GM23338 (cell line): Measurements from ENCODE around the gene ZSCAN30. TPM values are rescaled to one million over a fixed set of nuclear protein-coding genes. Genes with fewer than 3 reads are reported as not detected.

Source experiments
- ATAC-seq: fragments of 200-7000 bp; cut with Tn5 transposase; 3 replicates; pipeline ENCODE4 v1.9.1; 2020
- DNase-seq: peaks from one replicate; pipeline ENCODE4 v3.0.0-alpha.2; 2015; ENCODE audit warnings: low spot score
- H2AFZ ChIP-seq: fragments of 200-600 bp; sonication (generic); 2 replicates; pipeline ENCODE4 v1.8.0; 2016; ENCODE audit warnings: antibody characterized with exemption, mild to moderate bottlenecking, moderate library complexity
- H3F3A ChIP-seq: fragments of 200-600 bp; sonication (generic); replicated peaks from 2 replicates; pipeline ENCODE4 v1.8.0; 2017; ENCODE audit warnings: antibody characterized with exemption, mixed run types, low read depth
- H3K27ac ChIP-seq: fragments of 200-600 bp; sonication (generic); 2 replicates; pipeline ENCODE4 v1.6.1; 2016; ENCODE audit warnings: low read depth
- H3K27me3 ChIP-seq: fragments of 200-600 bp; sonication (generic); 2 replicates; pipeline ENCODE4 v1.8.0; 2016; ENCODE audit warnings: mild to moderate bottlenecking, mixed run types, moderate library complexity; ENCODE audit not compliant: insufficient read depth
- H3K36me3 ChIP-seq: fragments of 200-600 bp; sonication (generic); 2 replicates; pipeline ENCODE4 v1.8.0; 2016; ENCODE audit warnings: mild to moderate bottlenecking; ENCODE audit not compliant: insufficient read depth
- H3K4me1 ChIP-seq: fragments of 200-600 bp; sonication (generic); 2 replicates; pipeline ENCODE4 v1.8.0; 2016; ENCODE audit warnings: mild to moderate bottlenecking, moderate library complexity; ENCODE audit not compliant: insufficient read depth
- H3K4me2 ChIP-seq: fragments of 200-600 bp; sonication (generic); 2 replicates; pipeline ENCODE4 v1.7.1; 2017; ENCODE audit warnings: mixed run types
- H3K4me3 ChIP-seq: fragments of 200-600 bp; sonication (generic); 2 replicates; pipeline ENCODE4 v1.6.1; 2016; ENCODE audit warnings: mixed run types
- H3K79me2 ChIP-seq: fragments of 200-600 bp; sonication (generic); replicated peaks from 2 replicates; pipeline ENCODE4 v1.8.0; 2017; ENCODE audit warnings: mild to moderate bottlenecking; ENCODE audit not compliant: insufficient read depth
- H3K9me2 ChIP-seq: fragments of 200-600 bp; sonication (generic); 2 replicates; pipeline ENCODE4 v1.8.0; 2017; ENCODE audit not compliant: insufficient read depth
- H4K20me1 ChIP-seq: fragments of 200-600 bp; sonication (generic); replicated peaks from 2 replicates; pipeline ENCODE4 v1.8.0; 2017; ENCODE audit warnings: mild to moderate bottlenecking; ENCODE audit not compliant: insufficient read depth
- H3K27ac Mint-ChIP-seq: 2 replicates; pipeline ENCODE4 v1.8.0; 2020; ENCODE audit warnings: inconsistent platforms, mild to moderate bottlenecking, moderate library complexity, mixed read lengths
- H3K27me3 Mint-ChIP-seq: 3 replicates; pipeline ENCODE4 v1.8.0; 2022; ENCODE audit warnings: low read depth, mild to moderate bottlenecking, moderate library complexity, mixed read lengths, inconsistent platforms; ENCODE audit not compliant: insufficient read depth, poor library complexity
- H3K36me3 Mint-ChIP-seq: 3 replicates; pipeline ENCODE4 v1.8.0; 2021; ENCODE audit warnings: low read depth, mild to moderate bottlenecking, inconsistent platforms, moderate library complexity, mixed read lengths
- H3K4me1 Mint-ChIP-seq: 3 replicates; pipeline ENCODE4 v1.8.0; 2020; ENCODE audit warnings: mild to moderate bottlenecking, inconsistent platforms, mixed read lengths
- H3K4me3 Mint-ChIP-seq: 3 replicates; pipeline ENCODE4 v1.8.0; 2021; ENCODE audit warnings: moderate library complexity, mild to moderate bottlenecking, inconsistent platforms, mixed read lengths
- H3K9me3 Mint-ChIP-seq: 3 replicates; pipeline ENCODE4 v1.8.0; 2020; ENCODE audit warnings: moderate library complexity, mild to moderate bottlenecking, inconsistent platforms, mixed read lengths
- EZH2 ChIP-seq: fragments of 200-600 bp; sonication (generic); IDR thresholded peaks from one replicate; pipeline ENCODE4 v1.8.0; 2017; ENCODE audit warnings: antibody characterized with exemption, mild to moderate bottlenecking, low read depth; ENCODE audit not compliant: unreplicated experiment
- EZH2phosphoT487 ChIP-seq: fragments of 200-600 bp; sonication (generic); IDR thresholded peaks from one replicate; pipeline ENCODE4 v1.8.1; 2018; ENCODE audit warnings: antibody characterized with exemption; ENCODE audit not compliant: unreplicated experiment
- JUNB ChIP-seq: IDR thresholded peaks from one replicate; pipeline ENCODE4 v1.6.1; 2016; ENCODE audit warnings: antibody characterized with exemption; ENCODE audit not compliant: unreplicated experiment
- POLR2AphosphoS5 ChIP-seq: IDR thresholded peaks from 2 replicates; pipeline ENCODE4 v1.6.1; 2016; ENCODE audit warnings: antibody characterized with exemption, low read depth
- STAT1 ChIP-seq: IDR thresholded peaks from one replicate; pipeline ENCODE4 v1.6.1; 2016; ENCODE audit warnings: antibody characterized with exemption; ENCODE audit not compliant: unreplicated experiment
- ZNF114 ChIP-seq: fragments of 250-450 bp; sonication (Bioruptor Pico); IDR thresholded peaks from 2 replicates; pipeline ENCODE4 v1.5.0; 2020; ENCODE audit warnings: mild to moderate bottlenecking, moderate library complexity
- ZNF331 ChIP-seq: fragments of 250-450 bp; sonication (Bioruptor Pico); IDR thresholded peaks from 2 replicates; pipeline ENCODE4 v1.5.0; 2020; ENCODE audit warnings: low read depth, mild to moderate bottlenecking, moderate library complexity
- polyA plus RNA-seq: library from polyadenylated mRNA; unstranded; fragments of >200 nt; fragmentation: Nextera tagmentation; extraction: Ambion mirVana; gene quantifications from 2 replicates; pipeline ENCODE4 v1.2.1, GENCODE V29; 2016
- total RNA-seq: library from RNA; depleted of rRNA; stranded (reverse); fragments of >200 nt; shearing (Covaris generic); gene quantifications from 2 replicates; pipeline ENCODE4 v1.2.3, GENCODE V29; 2014
- TF ChIP-seq, protein P1 (sequence below): fragments of 250-450 bp; sonication (Bioruptor Pico); IDR thresholded peaks from 2 replicates; pipeline ENCODE4 v1.5.0; 2020; ENCODE audit warnings: mild to moderate bottlenecking, moderate library complexity

ZSCAN30 gene
- total and polyA plus RNA-seq, 2 experiments from 2014 or later = 12.3 to 21.8 TPM

DNA sequence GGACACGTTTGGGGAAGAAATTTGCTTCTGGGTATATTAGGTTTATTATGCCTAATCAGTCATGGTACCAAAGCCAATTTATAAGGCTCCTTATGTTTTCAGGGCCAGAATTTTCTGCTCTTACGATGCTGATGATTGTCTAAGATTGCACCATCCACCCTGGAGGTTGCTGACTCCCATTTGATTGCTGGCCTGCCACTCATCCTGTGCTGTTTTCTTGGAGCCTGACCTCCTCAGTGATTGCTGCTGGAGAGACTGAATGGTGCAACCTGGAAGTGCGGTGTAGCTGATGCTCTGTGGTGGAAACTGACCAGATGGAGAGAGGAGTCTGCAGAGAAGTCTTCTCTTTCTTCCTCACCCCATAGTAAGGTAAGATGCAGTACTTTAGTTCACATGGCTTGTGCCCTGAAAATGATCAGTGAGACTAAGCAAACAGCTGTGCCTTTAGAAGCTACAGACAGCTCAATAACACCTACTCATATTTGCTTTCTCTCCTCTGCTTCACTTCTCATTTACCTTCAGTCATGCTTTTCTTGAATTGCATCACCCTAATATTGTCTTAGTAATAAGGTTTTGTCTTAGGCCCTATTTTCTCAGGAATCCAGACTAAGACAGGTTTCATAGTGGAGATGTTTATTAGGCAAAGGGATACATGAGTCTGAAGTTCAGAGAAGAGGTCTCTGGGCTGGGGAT lies 36.8 kb upstream of the ZSCAN30 start:
- Histone ChIP-seq H2AFZ (peak overlapping the region; percentile 43; the same call in 1 of the 2 replicates), H3K4me3 (no peak overlapping the region), H3K4me2 (no peak overlapping the region), H3K36me3 (no peaks in the 10 kb centered on the region), H3K27me3 (no peaks in the 10 kb centered on the region), H4K20me1 (no peaks in the 10 kb centered on the region), H3F3A (no peaks in the 10 kb centered on the region), H3K9me2 (no peaks in the 10 kb centered on the region), H3K79me2 (no peaks in the 10 kb centered on the region), H3K4me1 (peaks cover 8% of the 10 kb centered on the region), H3K27ac (no peak overlapping the region)
- no peaks in the 10 kb centered on the region for H3K27me3 Mint-ChIP-seq
- no peak for DNase-seq
- H3K27ac Mint-ChIP-seq = no peak overlapping the region
- ATAC-seq = no peak
- no peak overlapping the region for H3K4me3 Mint-ChIP-seq
- TF ChIP-seq EZH2 (no peak), JUNB (no peak), EZH2phosphoT487 (no peak), ZNF114 (no peak), ZNF331 (CRISPR knock-in tag) (no peak), POLR2AphosphoS5 (no peak), STAT1 (no peak)
- TF ChIP-seq, protein P1, sequence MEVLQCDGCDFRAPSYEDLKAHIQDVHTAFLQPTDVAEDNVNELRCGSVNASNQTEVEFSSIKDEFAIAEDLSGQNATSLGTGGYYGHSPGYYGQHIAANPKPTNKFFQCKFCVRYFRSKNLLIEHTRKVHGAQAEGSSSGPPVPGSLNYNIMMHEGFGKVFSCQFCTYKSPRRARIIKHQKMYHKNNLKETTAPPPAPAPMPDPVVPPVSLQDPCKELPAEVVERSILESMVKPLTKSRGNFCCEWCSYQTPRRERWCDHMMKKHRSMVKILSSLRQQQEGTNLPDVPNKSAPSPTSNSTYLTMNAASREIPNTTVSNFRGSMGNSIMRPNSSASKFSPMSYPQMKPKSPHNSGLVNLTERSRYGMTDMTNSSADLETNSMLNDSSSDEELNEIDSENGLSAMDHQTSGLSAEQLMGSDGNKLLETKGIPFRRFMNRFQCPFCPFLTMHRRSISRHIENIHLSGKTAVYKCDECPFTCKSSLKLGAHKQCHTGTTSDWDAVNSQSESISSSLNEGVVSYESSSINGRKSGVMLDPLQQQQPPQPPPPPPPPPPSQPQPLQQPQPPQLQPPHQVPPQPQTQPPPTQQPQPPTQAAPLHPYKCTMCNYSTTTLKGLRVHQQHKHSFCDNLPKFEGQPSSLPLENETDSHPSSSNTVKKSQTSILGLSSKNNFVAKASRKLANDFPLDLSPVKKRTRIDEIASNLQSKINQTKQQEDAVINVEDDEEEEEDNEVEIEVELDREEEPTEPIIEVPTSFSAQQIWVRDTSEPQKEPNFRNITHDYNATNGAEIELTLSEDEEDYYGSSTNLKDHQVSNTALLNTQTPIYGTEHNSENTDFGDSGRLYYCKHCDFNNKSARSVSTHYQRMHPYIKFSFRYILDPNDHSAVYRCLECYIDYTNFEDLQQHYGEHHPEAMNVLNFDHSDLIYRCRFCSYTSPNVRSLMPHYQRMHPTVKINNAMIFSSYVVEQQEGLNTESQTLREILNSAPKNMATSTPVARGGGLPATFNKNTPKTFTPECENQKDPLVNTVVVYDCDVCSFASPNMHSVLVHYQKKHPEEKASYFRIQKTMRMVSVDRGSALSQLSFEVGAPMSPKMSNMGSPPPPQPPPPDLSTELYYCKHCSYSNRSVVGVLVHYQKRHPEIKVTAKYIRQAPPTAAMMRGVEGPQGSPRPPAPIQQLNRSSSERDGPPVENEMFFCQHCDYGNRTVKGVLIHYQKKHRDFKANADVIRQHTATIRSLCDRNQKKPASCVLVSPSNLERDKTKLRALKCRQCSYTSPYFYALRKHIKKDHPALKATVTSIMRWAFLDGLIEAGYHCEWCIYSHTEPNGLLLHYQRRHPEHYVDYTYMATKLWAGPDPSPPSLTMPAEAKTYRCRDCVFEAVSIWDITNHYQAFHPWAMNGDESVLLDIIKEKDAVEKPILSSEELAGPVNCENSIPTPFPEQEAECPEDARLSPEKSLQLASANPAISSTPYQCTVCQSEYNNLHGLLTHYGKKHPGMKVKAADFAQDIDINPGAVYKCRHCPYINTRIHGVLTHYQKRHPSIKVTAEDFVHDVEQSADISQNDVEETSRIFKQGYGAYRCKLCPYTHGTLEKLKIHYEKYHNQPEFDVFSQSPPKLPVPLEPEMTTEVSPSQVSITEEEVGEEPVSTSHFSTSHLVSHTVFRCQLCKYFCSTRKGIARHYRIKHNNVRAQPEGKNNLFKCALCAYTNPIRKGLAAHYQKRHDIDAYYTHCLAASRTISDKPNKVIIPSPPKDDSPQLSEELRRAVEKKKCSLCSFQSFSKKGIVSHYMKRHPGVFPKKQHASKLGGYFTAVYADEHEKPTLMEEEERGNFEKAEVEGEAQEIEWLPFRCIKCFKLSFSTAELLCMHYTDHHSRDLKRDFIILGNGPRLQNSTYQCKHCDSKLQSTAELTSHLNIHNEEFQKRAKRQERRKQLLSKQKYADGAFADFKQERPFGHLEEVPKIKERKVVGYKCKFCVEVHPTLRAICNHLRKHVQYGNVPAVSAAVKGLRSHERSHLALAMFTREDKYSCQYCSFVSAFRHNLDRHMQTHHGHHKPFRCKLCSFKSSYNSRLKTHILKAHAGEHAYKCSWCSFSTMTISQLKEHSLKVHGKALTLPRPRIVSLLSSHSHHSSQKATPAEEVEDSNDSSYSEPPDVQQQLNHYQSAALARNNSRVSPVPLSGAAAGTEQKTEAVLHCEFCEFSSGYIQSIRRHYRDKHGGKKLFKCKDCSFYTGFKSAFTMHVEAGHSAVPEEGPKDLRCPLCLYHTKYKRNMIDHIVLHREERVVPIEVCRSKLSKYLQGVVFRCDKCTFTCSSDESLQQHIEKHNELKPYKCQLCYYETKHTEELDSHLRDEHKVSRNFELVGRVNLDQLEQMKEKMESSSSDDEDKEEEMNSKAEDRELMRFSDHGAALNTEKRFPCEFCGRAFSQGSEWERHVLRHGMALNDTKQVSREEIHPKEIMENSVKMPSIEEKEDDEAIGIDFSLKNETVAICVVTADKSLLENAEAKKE (CRISPR knock-in tag) = 0 out of 2 replicates have a peak, but pooled peaks have one; percentile 15
- peaks cover 15% of the 10 kb centered on the region for H3K4me1 Mint-ChIP-seq
- H3K9me3 Mint-ChIP-seq = no peaks in the 10 kb centered on the region
- H3K36me3 Mint-ChIP-seq = no peaks in the 10 kb centered on the region
